Upper lobe of left lung (tissue), 4 donors: ENCODE data around the gene DDR2.

Experiments
- CTCF ChIP-seq, 6 experiments: fragments of 450-650 bp in 4 of 6; fragments of 200-600 bp in 2 of 6; sonication (generic) in 2 of 6; IDR thresholded peaks; one replicate each; pipeline ENCODE4 v1.5.1; 2016 to 2019; ENCODE audit warnings: antibody characterized with exemption in 6 of 6
- EP300 ChIP-seq, 4 donors: sonication (generic); formaldehyde crosslinking; IDR thresholded peaks; one replicate each; pipeline ENCODE4 v1.5.1; 2017; ENCODE audit warnings: antibody characterized with exemption in 4 of 4, control low read depth in 2 of 4

GRCh38 chr1:162716552-162716951 lies 84.3 kb downstream of the DDR2 start:
- TF ChIP-seq CTCF (IDR thresholded peaks at IDR 0.05) (no peak), EP300 (IDR thresholded peaks at IDR 0.05) (no peak)
